PC-9 (cell line): ENCODE data around the gene HMGCR.

Experiments
- CTCF ChIP-seq: fragments of 200-600 bp; sonication (generic); conservative IDR thresholded peaks from 2 replicates; pipeline ENCODE4 v1.6.1; 2017; ENCODE audit warnings: mixed run types, antibody characterized with exemption, mild to moderate bottlenecking, moderate library complexity
- EZH2 ChIP-seq: fragments of 200-600 bp; sonication (generic); IDR thresholded peaks from 2 replicates; pipeline ENCODE4 v1.8.0; 2017; ENCODE audit warnings: antibody characterized with exemption, low read depth

- TF ChIP-seq CTCF, result no peak
- TF ChIP-seq EZH2, result no peak
Observed at GRCh38 chr5:75368391-75368790, 31.4 kb downstream of the HMGCR start.
